Measurements from ENCODE around the gene TBC1D13.

GRCh38 chr9:128809831-128810230 is 22.8 kb downstream of the TBC1D13 start:
- TF ChIP-seq CTCF (IDR thresholded peaks at IDR 0.05) (no peak), HDAC2 (IDR thresholded peaks at IDR 0.05) (no peak), BHLHE40 (IDR thresholded peaks at IDR 0.05; ENCODE audit: low read depth, low read length) (no peak), CHD2 (IDR thresholded peaks at IDR 0.05; ENCODE audit: low read length, partially characterized antibody) (no peak)

All from A549 (cell line).